ENCODE data around the gene RAB7A. TPM values are rescaled to one million over a fixed set of nuclear protein-coding genes. Genes with fewer than 3 reads are reported as not detected.

Gene RAB7A
- total RNA-seq, 1 donor from 2014 or later, result 319 TPM

- Histone ChIP-seq H3K27me3 (ENCODE audit: insufficient read depth, low read length) (no peaks in the 10 kb centered on the region), H3K4me3 (ENCODE audit: insufficient read depth, low read depth, low read length) (no peak overlapping the region), H3K79me2 (ENCODE audit: insufficient read depth, low read length) (peaks cover 84% of the 10 kb centered on the region), H3K27ac (ENCODE audit: low read depth, low read length) (peak overlapping the region; percentile 17), H3K36me3 (ENCODE audit: insufficient read depth, low read length) (peaks cover 27% of the 10 kb centered on the region), H3K9me3 (ENCODE audit: insufficient read depth, low read depth, low read length) (no peaks in the 10 kb centered on the region), H3K9ac (ENCODE audit: low read length) (no peak overlapping the region), H2AFZ (ENCODE audit: low read depth, low read length) (no peak overlapping the region), H3K4me2 (ENCODE audit: low read length) (peak overlapping the region; percentile 46), H4K20me1 (ENCODE audit: insufficient read depth, low read length) (peaks cover 77% of the 10 kb centered on the region), H3K4me1 (ENCODE audit: insufficient read depth, low read length) (peaks cover 16% of the 10 kb centered on the region)
- no peaks in the 10 kb centered on the region for H3K27me3 Mint-ChIP-seq (ENCODE audit: low read depth, unreplicated experiment)
- DNase-seq (ENCODE audit: low read depth), result peak; percentile 93
- peaks cover 22% of the 10 kb centered on the region for H3K4me1 Mint-ChIP-seq (ENCODE audit: low read depth, unreplicated experiment)
- peaks cover 5% of the 10 kb centered on the region for H3K36me3 Mint-ChIP-seq (ENCODE audit: low read depth, unreplicated experiment)
- no peaks in the 10 kb centered on the region for H3K9me3 Mint-ChIP-seq (ENCODE audit: unreplicated experiment)
- TF ChIP-seq EZH2 (IDR thresholded peaks at IDR 0.05; ENCODE audit: insufficient read depth, low read length), result no peak
- no peak for TF ChIP-seq CTCF (IDR thresholded peaks at IDR 0.05; ENCODE audit: insufficient read depth, low read depth, low read length)
- H3K4me3 Mint-ChIP-seq (ENCODE audit: unreplicated experiment), result no peak overlapping the region
- H3K27ac Mint-ChIP-seq (ENCODE audit: unreplicated experiment), result peak overlapping the region; percentile 11
- FAIRE-seq, result no peak
These were observed 68.2 kb downstream of the RAB7A start for GRCh38 chr3:128794067-128794768.

- Histone ChIP-seq H3K4me1 (ENCODE audit: insufficient read depth, low read length) (peaks cover 16% of the 10 kb centered on the region), H3K27ac (ENCODE audit: low read depth, low read length) (peak overlapping the region; percentile 17), H4K20me1 (ENCODE audit: insufficient read depth, low read length) (peaks cover 76% of the 10 kb centered on the region), H3K27me3 (ENCODE audit: insufficient read depth, low read length) (no peaks in the 10 kb centered on the region), H3K4me3 (ENCODE audit: insufficient read depth, low read depth, low read length) (no peak overlapping the region), H2AFZ (ENCODE audit: low read depth, low read length) (no peak overlapping the region), H3K79me2 (ENCODE audit: insufficient read depth, low read length) (peaks cover 77% of the 10 kb centered on the region), H3K36me3 (ENCODE audit: insufficient read depth, low read length) (peaks cover 34% of the 10 kb centered on the region), H3K9ac (ENCODE audit: low read length) (peak overlapping the region; percentile 17), H3K4me2 (ENCODE audit: low read length) (peak overlapping the region; percentile 46), H3K9me3 (ENCODE audit: insufficient read depth, low read depth, low read length) (no peaks in the 10 kb centered on the region)
- FAIRE-seq (peak; percentile 49), DNase-seq (ENCODE audit: low read depth) (peak; percentile 33)
- Mint-ChIP-seq H3K27me3 (ENCODE audit: low read depth, unreplicated experiment) (no peaks in the 10 kb centered on the region), H3K27ac (ENCODE audit: unreplicated experiment) (peak overlapping the region; percentile 11), H3K36me3 (ENCODE audit: low read depth, unreplicated experiment) (peaks cover 5% of the 10 kb centered on the region), H3K4me3 (ENCODE audit: unreplicated experiment) (no peak overlapping the region), H3K9me3 (ENCODE audit: unreplicated experiment) (no peaks in the 10 kb centered on the region), H3K4me1 (ENCODE audit: low read depth, unreplicated experiment) (peaks cover 20% of the 10 kb centered on the region)
- TF ChIP-seq EZH2 (IDR thresholded peaks at IDR 0.05; ENCODE audit: insufficient read depth, low read length) (no peak), CTCF (IDR thresholded peaks at IDR 0.05; ENCODE audit: insufficient read depth, low read depth, low read length) (peak; percentile 83)
These were observed 69.0 kb downstream of the RAB7A start for GRCh38 chr3:128794770-128795649.

All from astrocyte (in vitro differentiated cells and primary cell).